KOPT-K1 (cell line): ENCODE results near the gene PCK2.
"Not testable (repeated sequence)": the region's sequence is repeated elsewhere in the genome, so short reads cannot be mapped to it uniquely, and the experiment has no call there.

Source experiments
- H3K27ac ChIP-seq: fragments of 200-600 bp; sonication (generic); 2 replicates; pipeline ENCODE4 v1.5.1; 2016; ENCODE audit warnings: antibody characterized with exemption, mild to moderate bottlenecking, low read depth, low read length; ENCODE audit not compliant: poor library complexity, severe bottlenecking
- H3K36me3 ChIP-seq: fragments of 200-600 bp; sonication (generic); 2 replicates; pipeline ENCODE4 v1.5.1; 2017; ENCODE audit warnings: antibody characterized with exemption, mild to moderate bottlenecking, low read length, moderate library complexity; ENCODE audit not compliant: insufficient read depth
- H3K9me3 ChIP-seq: fragments of 200-600 bp; sonication (generic); 2 replicates; pipeline ENCODE4 v1.5.1; 2017; ENCODE audit warnings: antibody characterized with exemption, low read length, mild to moderate bottlenecking; ENCODE audit not compliant: insufficient read depth, poor library complexity, severe bottlenecking

PCK2 gene

DNA sequence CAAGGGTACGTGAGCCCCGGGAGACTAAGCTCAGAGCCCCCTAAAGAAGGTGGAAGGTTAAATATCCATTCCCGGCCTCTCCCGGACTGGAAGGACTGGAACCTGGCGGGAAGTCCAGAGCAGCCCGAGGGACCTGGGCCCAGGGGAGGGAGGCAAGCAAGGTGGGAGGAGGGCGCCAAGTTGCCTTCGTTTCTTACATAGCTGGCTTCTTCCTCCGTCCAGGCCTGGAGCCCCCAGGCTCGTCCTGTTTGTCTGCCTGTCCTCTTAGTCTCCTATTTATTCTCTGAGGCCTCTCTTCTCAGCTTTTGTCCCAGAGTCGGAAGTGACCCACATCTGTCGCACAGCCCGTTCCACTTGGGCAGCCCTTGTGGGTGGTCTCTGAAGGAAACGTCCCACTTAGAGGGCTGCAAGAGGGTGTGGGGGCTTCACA, 745 bp downstream of the PCK2 start:
- Histone ChIP-seq H3K27ac (peak overlapping the region; percentile 79), H3K9me3 (no peaks in the 10 kb centered on the region), H3K36me3 (no peaks in the 10 kb centered on the region; the same call in 1 of the 2 replicates)

GRCh38 chr14:24095271-24096068, 1.4 kb downstream of the PCK2 start:
- Histone ChIP-seq H3K36me3 (no peaks in the 10 kb centered on the region; the same call in 1 of the 2 replicates), H3K9me3 (no peaks in the 10 kb centered on the region), H3K27ac (peak overlapping the region; percentile 79)

DNA sequence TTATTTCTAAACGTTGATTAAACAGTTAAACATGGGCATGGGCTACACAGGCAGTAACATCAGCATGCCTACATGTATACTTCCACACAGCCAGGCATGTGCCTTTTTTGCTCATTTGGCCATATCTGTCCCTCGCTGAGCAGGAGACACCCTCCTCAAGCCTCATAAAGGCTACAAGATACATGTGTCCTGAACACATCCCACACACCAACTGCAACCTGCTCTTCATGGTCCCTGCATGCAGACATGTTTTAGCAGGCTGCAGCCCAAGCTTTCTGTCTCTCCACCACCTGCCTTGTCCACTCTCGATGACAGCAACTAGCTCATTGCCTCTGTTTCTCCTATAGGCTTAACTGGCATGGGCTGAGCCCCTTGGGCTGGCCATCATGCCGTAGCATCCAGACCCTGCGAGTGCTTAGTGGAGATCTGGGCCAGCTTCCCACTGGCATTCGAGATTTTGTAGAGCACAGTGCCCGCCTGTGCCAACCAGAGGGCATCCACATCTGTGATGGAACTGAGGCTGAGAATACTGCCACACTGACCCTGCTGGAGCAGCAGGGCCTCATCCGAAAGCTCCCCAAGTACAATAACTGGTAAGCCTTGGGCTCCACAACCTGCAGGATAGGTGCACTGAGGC, 2.6 kb downstream of the PCK2 start:
- H3K36me3 ChIP-seq = no peaks in the 10 kb centered on the region; the same call in 1 of the 2 replicates

DNA sequence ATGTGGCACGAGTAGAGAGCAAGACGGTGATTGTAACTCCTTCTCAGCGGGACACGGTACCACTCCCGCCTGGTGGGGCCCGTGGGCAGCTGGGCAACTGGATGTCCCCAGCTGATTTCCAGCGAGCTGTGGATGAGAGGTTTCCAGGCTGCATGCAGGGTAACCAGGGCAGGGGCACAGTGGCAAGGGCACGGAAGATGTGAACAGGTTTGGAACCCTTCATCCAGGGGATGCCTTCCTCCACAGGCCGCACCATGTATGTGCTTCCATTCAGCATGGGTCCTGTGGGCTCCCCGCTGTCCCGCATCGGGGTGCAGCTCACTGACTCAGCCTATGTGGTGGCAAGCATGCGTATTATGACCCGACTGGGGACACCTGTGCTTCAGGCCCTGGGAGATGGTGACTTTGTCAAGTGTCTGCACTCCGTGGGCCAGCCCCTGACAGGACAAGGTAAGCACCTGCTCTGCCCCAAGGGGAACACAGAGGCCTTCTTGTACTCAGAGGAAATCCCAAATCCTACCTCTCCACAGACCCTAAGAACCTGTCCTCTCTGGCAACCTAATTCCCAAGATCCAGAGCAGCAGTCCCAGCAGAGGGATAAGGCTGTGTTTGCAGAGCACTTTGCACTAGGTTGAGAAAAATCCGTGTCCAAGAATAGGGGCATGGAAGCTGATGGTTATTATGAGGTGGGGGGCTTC, 4.3 kb downstream of the PCK2 start:
- no peaks in the 10 kb centered on the region; the same call in 1 of the 2 replicates for H3K36me3 ChIP-seq

More for the DNA sequence above, 2.6 kb downstream of the PCK2 start:
- H3K27ac ChIP-seq = no peak overlapping the region
- H3K9me3 ChIP-seq = no peaks in the 10 kb centered on the region

DNA sequence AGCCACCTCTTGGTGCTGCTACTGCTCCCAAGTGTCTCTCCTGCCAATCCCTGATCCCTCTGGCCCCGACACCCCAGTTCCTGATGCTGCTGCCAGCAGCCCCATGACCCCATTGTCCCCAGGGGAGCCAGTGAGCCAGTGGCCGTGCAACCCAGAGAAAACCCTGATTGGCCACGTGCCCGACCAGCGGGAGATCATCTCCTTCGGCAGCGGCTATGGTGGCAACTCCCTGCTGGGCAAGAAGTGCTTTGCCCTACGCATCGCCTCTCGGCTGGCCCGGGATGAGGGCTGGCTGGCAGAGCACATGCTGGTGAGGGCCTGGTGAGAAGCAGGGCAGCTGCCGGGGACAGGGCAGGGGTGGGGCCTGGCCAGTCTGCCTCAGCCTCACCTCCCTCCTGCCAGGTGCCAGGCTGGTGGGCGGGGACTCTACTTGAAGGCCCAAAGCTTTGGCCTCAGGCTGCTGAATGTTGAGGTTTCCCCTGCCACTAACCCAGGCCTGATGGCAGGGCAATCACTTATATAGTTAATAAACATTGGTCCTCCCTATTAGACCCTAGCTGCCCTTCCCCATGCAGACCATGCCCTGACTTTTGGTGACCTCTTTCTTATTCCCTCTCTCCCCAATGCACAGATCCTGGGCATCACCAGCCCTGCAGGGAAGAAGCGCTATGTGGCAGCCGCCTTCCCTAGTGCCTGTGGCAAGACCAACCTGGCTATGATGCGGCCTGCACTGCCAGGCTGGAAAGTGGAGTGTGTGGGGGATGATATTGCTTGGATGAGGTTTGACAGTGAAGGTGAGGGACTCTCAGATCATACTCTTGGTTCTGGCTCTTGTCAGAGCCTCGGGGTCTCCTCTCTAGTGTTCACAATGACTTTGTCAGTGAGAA, 5.1 kb downstream of the PCK2 start:
- H3K9me3 ChIP-seq = no peaks in the 10 kb centered on the region
- no peaks in the 10 kb centered on the region; the same call in 1 of the 2 replicates for H3K36me3 ChIP-seq
- no peak overlapping the region for H3K27ac ChIP-seq

More for the DNA sequence above, 4.3 kb downstream of the PCK2 start:
- no peak overlapping the region for H3K27ac ChIP-seq
- H3K9me3 ChIP-seq = no peaks in the 10 kb centered on the region

- Histone ChIP-seq H3K36me3 (no peaks in the 10 kb centered on the region; the same call in 1 of the 2 replicates), H3K27ac (no peak overlapping the region), H3K9me3 (no peaks in the 10 kb centered on the region)
Observed at GRCh38 chr14:24100197-24100981, 6.3 kb downstream of the PCK2 start.

DNA sequence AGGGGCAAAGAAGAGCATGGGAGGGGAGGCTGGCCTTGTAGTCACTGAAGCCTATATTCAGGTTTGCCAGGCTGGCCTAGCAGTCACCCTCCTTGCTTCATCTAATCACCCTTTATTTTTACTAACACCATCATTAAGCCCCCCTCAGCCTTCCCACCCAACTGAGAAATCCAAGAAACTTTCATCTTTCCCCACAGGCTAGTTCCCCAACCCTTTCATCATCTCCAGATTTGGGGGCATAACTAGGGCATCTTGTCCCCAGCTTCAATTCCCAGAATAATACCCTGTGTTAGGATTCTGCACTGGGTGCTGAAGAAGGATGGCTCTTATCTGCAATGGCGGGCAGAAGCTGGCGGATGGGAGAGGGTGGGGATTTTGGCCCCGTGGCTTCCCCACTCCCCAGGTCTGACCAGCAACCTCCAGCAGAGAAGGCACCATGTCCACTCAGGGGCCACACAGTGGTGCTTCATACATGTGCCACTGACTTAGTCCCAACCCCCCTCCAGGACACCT, 6.9 kb downstream of the PCK2 start:
- no peaks in the 10 kb centered on the region for H3K9me3 ChIP-seq
- no peaks in the 10 kb centered on the region; the same call in 1 of the 2 replicates for H3K36me3 ChIP-seq
- H3K27ac ChIP-seq = no peak overlapping the region

DNA sequence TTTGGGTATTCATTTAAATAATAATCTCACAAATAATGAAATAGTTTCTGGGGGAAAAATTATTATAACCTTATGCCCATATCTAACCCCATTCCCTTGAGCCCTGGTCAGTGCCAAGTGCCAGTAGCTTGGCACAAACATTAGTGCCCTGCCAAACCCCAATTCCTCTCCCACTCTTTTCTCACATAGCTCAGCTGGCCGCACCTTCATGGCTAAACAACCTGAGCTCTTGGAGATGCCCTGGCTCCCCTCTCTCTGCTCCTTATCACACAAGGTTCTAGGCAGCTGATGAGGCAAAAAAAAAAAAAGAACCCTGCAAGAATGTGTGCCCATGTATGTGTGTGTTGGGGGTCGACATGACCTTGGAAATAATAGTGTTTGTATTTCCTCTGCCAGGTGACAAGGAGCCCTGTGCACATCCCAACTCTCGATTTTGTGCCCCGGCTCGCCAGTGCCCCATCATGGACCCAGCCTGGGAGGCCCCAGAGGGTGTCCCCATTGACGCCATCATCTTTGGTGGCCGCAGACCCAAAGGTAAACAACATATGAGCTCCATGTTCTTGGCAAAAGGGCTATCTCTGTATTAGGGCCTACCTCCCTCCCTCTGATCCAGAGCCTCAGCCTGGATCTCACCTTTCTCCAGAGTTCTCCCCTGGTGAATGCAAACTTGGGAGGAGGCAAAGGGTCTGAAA, 8.4 kb downstream of the PCK2 start:
- Histone ChIP-seq H3K36me3 (no peaks in the 10 kb centered on the region; the same call in 1 of the 2 replicates), H3K9me3 (no peaks in the 10 kb centered on the region), H3K27ac (no peak overlapping the region)

DNA sequence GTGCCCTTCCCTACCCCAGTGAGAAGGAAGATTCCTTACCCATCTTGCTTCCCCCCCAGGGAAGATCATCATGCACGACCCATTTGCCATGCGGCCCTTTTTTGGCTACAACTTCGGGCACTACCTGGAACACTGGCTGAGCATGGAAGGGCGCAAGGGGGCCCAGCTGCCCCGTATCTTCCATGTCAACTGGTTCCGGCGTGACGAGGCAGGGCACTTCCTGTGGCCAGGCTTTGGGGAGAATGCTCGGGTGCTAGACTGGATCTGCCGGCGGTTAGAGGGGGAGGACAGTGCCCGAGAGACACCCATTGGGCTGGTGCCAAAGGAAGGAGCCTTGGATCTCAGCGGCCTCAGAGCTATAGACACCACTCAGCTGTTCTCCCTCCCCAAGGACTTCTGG, 9.3 kb downstream of the PCK2 start:
- Histone ChIP-seq H3K9me3 (no peaks in the 10 kb centered on the region), H3K27ac (no peak overlapping the region), H3K36me3 (no peaks in the 10 kb centered on the region; the same call in 1 of the 2 replicates)

DNA sequence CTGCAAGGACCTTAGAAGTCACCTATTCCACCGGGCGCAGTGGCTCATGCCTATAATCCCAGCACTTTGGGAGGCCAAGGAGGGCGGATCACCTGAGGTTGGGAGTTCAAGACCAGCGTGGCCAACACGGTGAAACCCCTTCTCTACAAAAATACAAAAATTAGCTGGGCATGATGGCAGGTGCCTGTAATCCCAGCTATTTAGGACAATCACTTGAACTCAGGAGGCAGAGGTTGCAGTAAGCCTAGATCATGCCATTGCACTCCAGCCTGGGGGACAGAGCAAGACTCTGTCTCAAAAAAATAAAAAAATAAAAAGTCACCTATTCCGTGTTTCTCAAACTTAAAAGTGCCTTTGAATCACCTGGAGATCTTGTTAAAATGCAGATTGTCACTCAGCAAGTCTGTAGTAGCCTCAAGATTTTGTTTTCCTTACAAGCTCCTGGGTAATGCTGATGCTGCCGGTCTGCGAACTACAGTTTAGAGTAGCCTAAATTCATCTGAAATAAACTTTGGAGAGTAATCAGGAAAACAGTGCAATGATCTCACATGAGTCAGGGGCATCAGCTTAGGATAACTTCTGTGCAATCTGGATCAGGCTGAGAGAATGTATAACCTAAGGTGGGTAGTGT, 11.6 kb downstream of the PCK2 start:
- not testable (repeated sequence) for H3K36me3 ChIP-seq, H3K27ac ChIP-seq, H3K9me3 ChIP-seq

- Histone ChIP-seq H3K36me3 (no peaks in the 10 kb centered on the region), H3K27ac (no peak overlapping the region), H3K9me3 (no peaks in the 10 kb centered on the region)
Observed at GRCh38 chr14:24106672-24107271, 12.7 kb downstream of the PCK2 start.

DNA sequence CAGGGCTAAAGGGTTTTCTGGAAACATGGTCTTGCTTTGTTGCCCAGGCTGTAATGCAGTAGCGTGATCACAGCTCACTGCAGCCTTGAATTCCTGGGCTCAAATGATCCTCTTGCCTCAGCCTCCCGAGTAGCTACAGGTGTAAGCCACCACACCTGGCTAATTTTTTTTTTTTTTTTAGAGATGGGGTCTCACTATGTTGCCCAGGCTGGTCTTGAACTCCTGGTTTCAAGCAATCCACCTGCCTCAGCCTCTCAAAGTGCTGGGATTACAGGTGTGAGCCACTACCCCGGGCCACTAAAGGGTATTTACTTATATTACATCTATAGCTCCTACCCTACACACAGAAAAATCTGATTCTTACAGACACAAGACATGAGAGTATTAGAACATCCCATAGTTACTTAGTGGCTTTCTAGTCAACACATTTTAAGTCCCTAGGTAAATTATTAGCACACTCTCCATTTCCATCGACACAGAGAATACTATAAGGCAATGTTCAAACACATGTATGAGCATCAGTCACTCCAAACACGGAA, 14.3 kb downstream of the PCK2 start:
- Histone ChIP-seq H3K27ac (peak overlapping the region; percentile 54), H3K36me3 (no peaks in the 10 kb centered on the region), H3K9me3 (no peaks in the 10 kb centered on the region)
